MM.1S (cell line): ENCODE measurements around the gene OLFM2.

Experiments
- CTCF ChIP-seq: fragments of 300-600 bp; sonication (generic); IDR thresholded peaks from 2 replicates; pipeline ENCODE4 v1.5.1; 2016; ENCODE audit warnings: antibody characterized with exemption, low read length, mixed read lengths
- EZH2 ChIP-seq: fragments of 300-600 bp; sonication (generic); optimal IDR thresholded peaks from 2 replicates; pipeline ENCODE3; 2017; ENCODE audit warnings: low read depth, mild to moderate bottlenecking, antibody characterized with exemption, low read length, mixed read lengths

- TF ChIP-seq EZH2 (no peak), CTCF (no peak)
These were observed 79.7 kb downstream of the OLFM2 start for GRCh38 chr19:9856609-9857008.
